Measurements from ENCODE around the gene ZNF846. TPM values are rescaled to one million over a fixed set of nuclear protein-coding genes. Genes with fewer than 3 reads are reported as not detected.

Gene ZNF846
- total RNA-seq: 1 to 10 TPM; 2.6 to 3.1 (median 2.7) TPM

DNA sequence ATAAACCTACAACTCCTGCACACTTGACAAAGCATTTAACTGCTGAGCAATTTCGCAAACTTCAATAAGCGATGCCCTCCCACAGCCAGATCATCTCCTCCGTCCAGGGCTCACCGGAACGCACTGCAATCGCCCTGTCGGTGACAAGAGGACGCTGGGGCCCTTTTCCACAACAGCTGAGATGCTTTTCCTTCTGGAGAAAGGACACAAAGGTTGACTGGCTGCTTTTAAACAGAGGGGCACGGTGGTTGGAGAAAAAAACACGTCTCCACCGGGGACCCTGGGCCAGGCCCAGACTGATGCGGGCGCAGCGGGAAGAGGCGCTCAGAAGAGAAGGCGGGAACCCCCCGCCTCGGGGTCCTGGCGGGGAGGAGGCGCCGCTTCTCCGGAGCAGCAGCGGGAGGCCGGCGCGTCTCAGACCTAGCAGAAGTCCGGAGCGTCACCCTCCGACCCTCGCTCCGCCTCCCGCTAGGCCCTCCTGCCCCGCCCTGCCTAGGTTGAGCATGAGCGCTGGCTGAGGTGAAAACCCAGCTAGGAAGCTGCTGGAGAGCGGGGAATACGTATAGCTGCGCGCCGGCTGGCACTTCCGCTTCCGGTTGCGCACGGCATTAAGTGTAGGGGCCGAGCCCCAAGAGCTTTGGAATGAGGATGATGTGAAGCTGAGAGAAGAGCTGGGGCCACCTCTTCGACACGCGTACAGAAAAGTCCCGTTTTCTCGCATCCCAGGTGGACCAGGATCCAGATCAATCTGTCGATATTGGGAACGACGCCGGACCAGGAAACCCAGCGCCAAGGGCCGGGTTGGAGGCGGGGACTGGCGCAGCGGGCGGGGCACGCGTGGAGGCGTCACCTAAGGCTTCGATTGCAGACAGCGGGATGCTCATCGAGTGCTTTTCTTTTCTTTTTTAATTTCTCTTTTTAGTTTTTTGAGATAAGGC, at the start of gene ZNF846:
TSS of gene ZNF846 (minus strand) at position 564 of the 938 bp plus-strand sequence. CDS start 3,788 bp downstream, outside the sequence.
- DNase-seq (peak; percentile 89), ATAC-seq (peak; percentile 97)
- H3K4me1 Mint-ChIP-seq (ENCODE audit: low read depth): peaks cover 6% of the 10 kb centered on the region
- peak within 1 kb of the TSS; percentile 88 for H3K4me3 Mint-ChIP-seq
- H3K36me3 Mint-ChIP-seq (ENCODE audit: insufficient read depth): peaks cover 15% of the 10 kb centered on the region
- peaks cover 8% of the 10 kb centered on the region for H3K9me3 Mint-ChIP-seq
- H3K27me3 Mint-ChIP-seq (ENCODE audit: low read depth): no peaks in the 10 kb centered on the region

- DNase-seq: no peak
- Mint-ChIP-seq H3K9me3 (no peaks in the 10 kb centered on the region), H3K4me3 (peak overlapping the region; percentile 91), H3K4me1 (ENCODE audit: low read depth) (peaks cover 28% of the 10 kb centered on the region), H3K36me3 (ENCODE audit: insufficient read depth) (peaks cover 9% of the 10 kb centered on the region), H3K27me3 (ENCODE audit: low read depth) (no peaks in the 10 kb centered on the region)
- ATAC-seq: no peak
Measured at GRCh38 chr19:9818175-9818733, 49.7 kb upstream of the ZNF846 start.

DNA sequence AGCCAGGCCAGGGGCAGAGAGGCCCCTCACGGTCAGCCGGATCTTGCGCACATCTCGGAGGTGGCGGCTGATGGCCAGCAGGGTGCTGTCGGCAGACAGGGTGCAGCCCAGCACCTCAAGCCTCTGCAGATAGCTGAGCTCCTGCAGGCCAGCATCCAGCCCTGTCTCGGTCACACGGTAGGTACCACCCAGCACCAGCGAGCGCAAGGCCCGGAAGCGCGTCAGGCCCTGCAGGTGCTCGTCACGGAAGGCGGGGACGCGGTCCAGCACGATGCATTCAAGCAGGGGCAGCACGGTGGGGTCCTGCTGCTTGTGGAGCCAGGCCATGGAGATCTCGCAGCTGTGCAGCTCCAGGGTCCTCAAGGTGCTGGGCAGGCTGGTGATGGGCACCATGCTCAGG, 42.6 kb upstream of the ZNF846 start:
- H3K4me3 Mint-ChIP-seq: no peak overlapping the region
- H3K36me3 Mint-ChIP-seq (ENCODE audit: insufficient read depth): peaks cover 13% of the 10 kb centered on the region
- no peaks in the 10 kb centered on the region for H3K9me3 Mint-ChIP-seq
- H3K27me3 Mint-ChIP-seq (ENCODE audit: low read depth): no peaks in the 10 kb centered on the region
- DNase-seq: no peak
- no peak for ATAC-seq
- H3K4me1 Mint-ChIP-seq (ENCODE audit: low read depth): peaks cover 28% of the 10 kb centered on the region

DNA sequence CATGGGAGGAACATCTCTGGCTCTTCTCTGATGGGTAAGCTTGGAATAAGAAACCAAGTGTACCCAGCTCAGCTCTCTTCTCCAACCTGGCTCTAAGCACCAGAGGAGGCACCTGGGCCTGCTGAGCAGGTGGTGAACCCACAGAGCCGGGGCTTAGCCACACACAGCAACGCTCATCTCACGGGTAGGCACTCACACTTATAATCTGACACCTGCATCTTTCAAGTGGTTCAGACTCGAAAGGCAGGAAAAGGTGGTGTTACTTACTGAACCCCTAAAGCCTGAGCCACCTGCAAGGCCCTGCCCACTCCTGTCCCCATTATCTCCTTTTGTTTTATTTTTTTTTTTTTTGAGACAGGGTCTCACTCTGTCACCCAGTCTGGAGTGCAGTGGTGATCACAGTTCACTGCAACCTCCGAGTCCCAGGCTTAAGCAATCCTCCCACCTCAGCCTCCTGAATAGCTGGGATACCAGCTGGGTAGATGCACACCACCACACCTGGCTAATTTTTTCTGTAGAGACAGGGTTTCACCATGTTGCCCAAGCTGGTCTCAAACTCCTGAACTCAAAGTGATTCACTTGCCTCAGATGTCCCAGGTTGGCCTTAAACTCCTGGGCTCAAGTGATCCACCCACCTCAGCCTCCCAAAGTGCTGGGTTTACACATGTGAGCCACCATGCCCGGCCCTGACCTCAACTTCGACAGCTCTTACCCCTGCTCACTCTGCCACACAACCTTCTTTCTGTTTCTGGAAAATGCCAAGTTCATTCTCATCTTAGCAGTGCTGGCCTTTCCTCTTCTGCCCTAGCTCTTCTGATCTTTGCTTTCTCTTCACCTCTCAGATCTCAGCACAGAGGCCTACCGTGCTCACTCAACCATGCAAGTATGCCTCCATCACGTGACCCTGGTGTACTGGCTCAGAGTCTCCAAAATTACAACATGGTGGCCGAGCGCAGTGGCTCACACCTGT, 40.6 kb upstream of the ZNF846 start:
- Mint-ChIP-seq H3K27me3 (ENCODE audit: low read depth) (no peaks in the 10 kb centered on the region), H3K4me1 (ENCODE audit: low read depth) (peaks cover 28% of the 10 kb centered on the region), H3K4me3 (peak overlapping the region; percentile 27), H3K9me3 (no peaks in the 10 kb centered on the region), H3K36me3 (ENCODE audit: insufficient read depth) (peaks cover 10% of the 10 kb centered on the region)
- DNase-seq: no peak
- peak; percentile 27 to 50 for ATAC-seq

DNA sequence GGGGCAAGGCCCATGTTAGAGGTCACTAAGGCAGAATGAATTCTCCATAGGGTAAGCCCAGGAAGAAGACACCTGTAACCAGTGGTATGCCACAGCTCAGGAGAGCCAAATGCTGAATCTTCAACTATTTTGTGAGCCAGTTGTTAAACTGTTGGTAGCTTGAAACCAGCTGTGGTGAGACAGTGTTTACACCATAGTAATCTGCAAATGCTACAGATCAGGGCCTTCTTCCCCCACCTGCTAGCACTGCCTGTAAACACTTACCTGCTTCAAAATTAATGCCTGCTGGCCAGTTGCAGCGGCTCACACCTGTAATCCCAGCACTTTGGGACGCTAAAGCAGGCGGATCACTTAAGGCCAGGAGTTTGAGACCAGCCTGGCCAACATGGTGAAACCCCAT, 38.3 kb upstream of the ZNF846 start:
- no peaks in the 10 kb centered on the region for H3K9me3 Mint-ChIP-seq
- H3K4me1 Mint-ChIP-seq (ENCODE audit: low read depth): peaks cover 28% of the 10 kb centered on the region
- no peak for DNase-seq
- no peaks in the 10 kb centered on the region for H3K27me3 Mint-ChIP-seq (ENCODE audit: low read depth)
- no peak for ATAC-seq
- H3K4me3 Mint-ChIP-seq: no peak overlapping the region
- H3K36me3 Mint-ChIP-seq (ENCODE audit: insufficient read depth): peaks cover 10% of the 10 kb centered on the region

- H3K4me1 Mint-ChIP-seq (ENCODE audit: low read depth): peaks cover 14% of the 10 kb centered on the region
- H3K27me3 Mint-ChIP-seq (ENCODE audit: low read depth): no peaks in the 10 kb centered on the region
- H3K36me3 Mint-ChIP-seq (ENCODE audit: insufficient read depth): no peaks in the 10 kb centered on the region
- H3K9me3 Mint-ChIP-seq: no peaks in the 10 kb centered on the region
- H3K4me3 Mint-ChIP-seq: no peak overlapping the region
- DNase-seq: no peak
- no peak for ATAC-seq
Measured at GRCh38 chr19:9801976-9802375, 33.4 kb upstream of the ZNF846 start.

GRCh38 chr19:9799162-9799561, 30.6 kb upstream of the ZNF846 start:
- ATAC-seq (no peak), DNase-seq (no peak)
- peaks cover 16% of the 10 kb centered on the region for H3K4me1 Mint-ChIP-seq (ENCODE audit: low read depth)
- H3K36me3 Mint-ChIP-seq (ENCODE audit: insufficient read depth): no peaks in the 10 kb centered on the region
- H3K4me3 Mint-ChIP-seq: no peak overlapping the region
- no peaks in the 10 kb centered on the region for H3K27me3 Mint-ChIP-seq (ENCODE audit: low read depth)
- no peaks in the 10 kb centered on the region for H3K9me3 Mint-ChIP-seq

- Mint-ChIP-seq H3K36me3 (ENCODE audit: insufficient read depth) (no peaks in the 10 kb centered on the region), H3K4me1 (ENCODE audit: low read depth) (peaks cover 21% of the 10 kb centered on the region), H3K9me3 (no peaks in the 10 kb centered on the region), H3K27me3 (ENCODE audit: low read depth) (no peaks in the 10 kb centered on the region), H3K4me3 (no peak overlapping the region)
- no peak for DNase-seq
- no peak for ATAC-seq
Measured at GRCh38 chr19:9797871-9798270, 29.3 kb upstream of the ZNF846 start.

DNA sequence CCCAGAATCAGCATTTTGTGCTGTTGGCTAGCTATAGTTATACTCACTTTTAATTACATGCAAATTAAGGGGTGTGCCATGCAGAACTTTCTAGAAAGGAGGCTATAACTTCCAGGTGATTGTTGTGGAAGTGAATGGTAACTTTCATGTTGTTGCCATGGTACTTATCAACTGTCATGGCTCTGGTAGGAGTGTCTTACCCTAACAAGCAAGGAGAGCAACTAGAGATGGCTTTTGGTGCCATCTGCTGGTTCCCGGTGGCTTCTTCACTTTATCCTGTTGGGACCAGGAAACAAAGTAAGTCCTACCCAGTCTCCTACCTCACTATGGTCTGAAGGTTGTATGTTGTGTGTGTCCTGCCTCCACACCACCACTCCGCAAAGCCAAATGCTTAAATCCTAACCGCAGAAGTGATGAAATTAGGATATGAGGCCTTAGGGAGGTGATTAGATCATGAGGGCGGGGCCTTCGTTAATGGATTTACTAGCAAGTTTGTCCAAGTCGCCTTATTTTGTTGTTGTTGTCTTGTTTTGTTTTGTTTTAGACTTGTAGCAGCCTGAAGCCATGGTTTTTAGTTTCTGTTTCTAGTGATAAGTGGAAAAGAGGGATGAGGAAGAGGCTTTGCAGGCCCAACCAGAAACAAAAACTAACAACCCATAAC, 27.7 kb upstream of the ZNF846 start:
- Mint-ChIP-seq H3K27me3 (ENCODE audit: low read depth) (no peaks in the 10 kb centered on the region), H3K4me3 (no peak overlapping the region), H3K4me1 (ENCODE audit: low read depth) (peaks cover 24% of the 10 kb centered on the region), H3K36me3 (ENCODE audit: insufficient read depth) (no peaks in the 10 kb centered on the region), H3K9me3 (no peaks in the 10 kb centered on the region)
- ATAC-seq: peak; percentile 41 to 50
- DNase-seq: peak; percentile 77

GRCh38 chr19:9793071-9793591, 24.6 kb upstream of the ZNF846 start:
- peaks cover 21% of the 10 kb centered on the region for H3K4me1 Mint-ChIP-seq (ENCODE audit: low read depth)
- H3K36me3 Mint-ChIP-seq (ENCODE audit: insufficient read depth): no peaks in the 10 kb centered on the region
- ATAC-seq: peak; percentile 19 to 25
- DNase-seq: peak; percentile 59
- no peaks in the 10 kb centered on the region for H3K27me3 Mint-ChIP-seq (ENCODE audit: low read depth)
- H3K4me3 Mint-ChIP-seq: peak overlapping the region; percentile 81
- H3K9me3 Mint-ChIP-seq: no peaks in the 10 kb centered on the region

GRCh38 chr19:9792206-9793070, 23.9 kb upstream of the ZNF846 start:
- H3K27me3 Mint-ChIP-seq (ENCODE audit: low read depth): no peaks in the 10 kb centered on the region
- ATAC-seq (peak; percentile 70 to 76), DNase-seq (peak; percentile 95)
- H3K36me3 Mint-ChIP-seq (ENCODE audit: insufficient read depth): no peaks in the 10 kb centered on the region
- H3K4me3 Mint-ChIP-seq: peak overlapping the region; percentile 81
- H3K4me1 Mint-ChIP-seq (ENCODE audit: low read depth): peaks cover 21% of the 10 kb centered on the region
- H3K9me3 Mint-ChIP-seq: no peaks in the 10 kb centered on the region

GRCh38 chr19:9791552-9792205, 23.1 kb upstream of the ZNF846 start:
- ATAC-seq: peak; percentile 62 to 66
- no peaks in the 10 kb centered on the region for H3K27me3 Mint-ChIP-seq (ENCODE audit: low read depth)

More at GRCh38 chr19:9791552-9792205, 23.1 kb upstream of the ZNF846 start:
- H3K4me1 Mint-ChIP-seq (ENCODE audit: low read depth): peaks cover 21% of the 10 kb centered on the region
- DNase-seq: peak; percentile 97
- H3K36me3 Mint-ChIP-seq (ENCODE audit: insufficient read depth): no peaks in the 10 kb centered on the region
- no peaks in the 10 kb centered on the region for H3K9me3 Mint-ChIP-seq
- H3K4me3 Mint-ChIP-seq: peak overlapping the region; percentile 81
